Measurements from ENCODE around the gene NFU1.
"Not testable (repeated sequence)": the region's sequence is repeated elsewhere in the genome, so short reads cannot be mapped to it uniquely, and the experiment has no call there.

Gene NFU1

DNA sequence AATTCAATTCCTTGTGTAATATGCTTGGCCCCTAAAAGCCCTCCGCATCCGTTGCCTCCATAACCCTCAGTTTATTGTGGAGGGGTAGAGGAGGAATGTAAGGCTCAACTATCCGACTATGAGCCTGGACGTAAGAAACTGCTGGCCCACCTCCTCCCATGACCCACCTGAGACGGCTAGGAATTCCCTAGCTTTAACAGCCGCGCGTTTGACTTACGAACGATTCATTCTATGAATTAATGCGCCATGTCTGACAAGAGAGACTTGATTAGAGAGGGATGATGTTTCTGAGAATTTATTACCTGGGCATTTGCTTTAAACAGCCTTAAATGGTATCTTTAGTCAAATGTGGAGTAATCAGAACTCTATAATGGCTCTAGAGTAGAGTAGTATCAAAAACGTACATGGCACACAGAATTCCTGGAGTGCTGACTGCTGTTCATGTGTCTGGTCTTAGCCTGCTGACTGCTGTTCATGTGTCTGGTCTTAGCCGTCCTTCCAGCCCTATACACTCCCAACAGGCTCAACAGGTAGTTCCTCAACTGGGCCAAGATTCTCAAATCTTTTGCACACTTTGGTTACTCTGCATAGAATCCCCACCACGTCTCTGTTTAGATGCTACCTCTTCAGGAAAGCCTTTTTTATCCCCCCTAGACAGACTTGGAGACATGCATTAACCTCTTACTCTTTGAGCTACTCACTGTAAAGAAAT is 49.3 kb downstream of the NFU1 start:
- DNase-seq (ENCODE audit: low read depth), result no peak

DNA sequence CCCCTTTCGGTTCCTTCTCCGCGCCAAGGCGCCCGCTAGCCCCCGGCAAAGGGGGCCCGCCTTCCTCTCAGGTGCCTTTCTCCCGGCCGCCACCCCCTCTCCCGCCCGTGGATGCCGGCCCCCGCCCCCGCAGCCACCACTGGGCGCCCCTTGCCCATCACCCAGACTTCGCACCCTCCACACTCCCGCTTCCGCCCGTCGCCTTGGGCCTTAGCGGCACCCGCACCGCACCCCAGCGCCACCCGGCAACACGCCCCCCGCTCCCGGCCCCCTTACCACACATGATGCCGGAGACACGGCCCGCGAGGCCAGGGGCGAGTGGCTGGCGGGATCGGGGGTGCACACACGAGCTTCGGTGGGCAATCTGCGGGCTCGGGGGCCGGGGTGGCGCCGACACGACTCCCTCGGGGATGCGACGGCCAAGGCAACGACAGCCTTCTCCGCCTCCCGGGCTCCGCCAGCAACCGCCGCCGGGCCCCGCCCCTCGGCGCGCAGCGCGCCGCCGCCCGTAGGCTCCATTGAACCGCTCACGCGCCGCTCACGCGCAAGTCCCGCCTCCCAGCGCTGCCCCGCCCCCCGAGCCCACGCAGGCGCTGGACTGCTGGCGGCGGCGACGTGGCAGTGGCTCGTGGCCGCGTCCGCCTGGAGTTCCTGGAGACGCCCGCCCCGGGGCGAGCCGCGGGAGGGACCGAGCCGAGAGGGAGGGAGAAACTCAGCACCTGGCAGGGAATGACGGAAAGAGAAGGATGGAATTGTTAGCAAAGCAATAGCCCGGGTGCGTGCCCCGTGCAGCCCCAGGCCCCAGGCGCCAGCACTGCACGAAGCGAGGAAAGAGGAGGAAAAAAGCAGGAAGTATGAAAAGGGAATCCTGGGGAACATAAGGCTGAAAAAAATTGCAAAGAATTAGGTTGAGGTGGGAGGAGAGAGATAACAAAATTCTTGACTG is 50.2 kb downstream of the NFU1 start, which contains the start of gene GFPT1:
TSS of gene GFPT1 (minus strand) at position 439 of the 946 bp plus-strand sequence. CDS start at position 283, 156 bp downstream.
- peak; percentile 82 for DNase-seq (ENCODE audit: low read depth)

DNA sequence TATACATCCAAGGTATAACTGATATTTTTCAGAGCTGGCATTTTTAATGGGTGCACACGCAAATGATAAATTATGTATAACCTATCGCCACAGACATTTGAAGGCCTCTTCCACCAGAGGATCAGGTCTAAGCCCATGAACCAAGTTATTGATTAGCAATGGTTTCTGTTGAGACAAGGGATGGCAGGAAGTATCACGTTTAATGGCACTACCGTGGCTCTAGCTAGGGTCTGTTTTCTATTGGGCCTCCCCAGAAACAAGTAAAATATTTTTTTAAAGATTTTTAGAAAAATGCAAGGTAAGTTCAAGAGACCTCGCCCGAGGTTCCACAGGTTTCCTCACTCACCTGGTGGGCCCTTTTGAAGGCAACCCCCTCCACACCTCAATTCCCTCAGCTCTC is 50.9 kb downstream of the NFU1 start:
- no peak for DNase-seq (ENCODE audit: low read depth)

- no peak for DNase-seq (ENCODE audit: low read depth)
Observed at GRCh38 chr2:69385443-69386151, 51.6 kb downstream of the NFU1 start.

DNA sequence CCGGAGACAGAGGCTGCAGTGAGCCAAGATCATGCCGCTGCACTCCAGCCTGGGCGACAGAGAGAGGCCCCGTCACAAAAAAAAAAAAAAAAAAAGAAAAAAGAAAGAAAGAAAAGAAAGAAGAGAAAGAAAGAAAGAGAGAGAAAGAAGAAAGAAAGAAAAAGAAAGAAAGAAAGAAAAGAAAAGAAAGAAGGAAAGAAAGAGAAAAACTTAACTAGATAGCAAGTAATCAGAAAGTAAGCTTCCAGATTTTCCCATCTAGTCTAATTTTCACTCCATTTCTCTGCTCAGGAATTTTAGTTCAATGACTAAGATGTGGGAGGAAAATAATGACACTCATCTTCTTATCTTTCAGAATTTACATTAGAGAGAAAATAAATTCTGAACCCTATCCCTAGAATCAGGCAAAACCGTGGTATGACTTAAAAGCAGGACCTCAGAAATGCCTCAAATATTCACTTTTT is 52.6 kb downstream of the NFU1 start:
- no peak for DNase-seq (ENCODE audit: low read depth)

DNA sequence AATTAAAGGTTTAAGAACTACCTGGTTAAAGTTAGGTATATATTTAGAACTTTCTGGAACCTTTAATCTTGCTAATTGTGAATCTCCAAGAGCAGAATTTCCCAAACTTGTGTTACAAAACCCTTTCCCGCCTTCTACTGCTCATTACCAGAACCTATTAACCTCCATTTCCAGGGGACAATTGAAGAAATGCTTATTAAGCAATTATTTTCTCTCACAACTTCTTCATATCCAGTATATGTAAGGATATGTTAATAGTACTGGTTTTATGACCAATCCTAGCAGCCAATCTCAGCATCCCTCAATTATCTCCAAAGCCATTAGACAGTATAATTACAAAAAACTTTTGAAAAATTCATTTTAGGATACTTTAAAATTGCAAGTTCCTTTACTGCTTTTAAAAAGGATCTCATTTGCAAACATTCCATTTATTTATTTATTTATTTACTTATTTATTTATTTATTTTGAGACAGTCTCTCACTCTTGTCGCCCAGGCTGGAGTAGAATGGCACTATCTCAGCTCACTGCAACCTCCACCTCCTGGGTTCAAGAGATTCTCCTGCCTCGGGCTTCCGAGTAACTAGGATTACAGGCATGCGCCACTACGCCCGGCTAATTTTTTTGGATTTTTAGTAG is 53.9 kb downstream of the NFU1 start:
- DNase-seq (ENCODE audit: low read depth), result no peak

DNA sequence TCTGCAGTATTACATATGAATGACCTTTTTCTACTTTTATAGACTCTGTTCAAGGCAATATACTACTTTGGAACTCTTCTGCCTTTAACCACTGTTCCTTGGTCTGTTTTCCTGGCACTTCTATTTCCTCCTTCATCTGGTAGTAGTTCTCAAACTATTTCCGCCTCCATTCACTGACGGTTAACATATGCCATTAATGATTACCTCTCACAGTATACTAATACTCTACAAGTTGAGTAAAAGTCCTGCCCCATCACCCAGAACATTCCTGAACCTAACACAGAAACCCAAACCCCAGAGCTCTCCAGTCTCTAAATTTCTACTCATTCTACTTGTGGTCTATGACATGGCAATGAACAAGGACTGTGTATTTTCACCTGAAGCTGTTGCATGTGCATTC is 54.7 kb downstream of the NFU1 start:
- DNase-seq (ENCODE audit: low read depth), result no peak

GRCh38 chr2:69381337-69381737 is 55.9 kb downstream of the NFU1 start:
- DNase-seq (ENCODE audit: low read depth), result no peak

GRCh38 chr2:69380072-69380917 is 56.9 kb downstream of the NFU1 start:
- DNase-seq (ENCODE audit: low read depth), result no peak

DNA sequence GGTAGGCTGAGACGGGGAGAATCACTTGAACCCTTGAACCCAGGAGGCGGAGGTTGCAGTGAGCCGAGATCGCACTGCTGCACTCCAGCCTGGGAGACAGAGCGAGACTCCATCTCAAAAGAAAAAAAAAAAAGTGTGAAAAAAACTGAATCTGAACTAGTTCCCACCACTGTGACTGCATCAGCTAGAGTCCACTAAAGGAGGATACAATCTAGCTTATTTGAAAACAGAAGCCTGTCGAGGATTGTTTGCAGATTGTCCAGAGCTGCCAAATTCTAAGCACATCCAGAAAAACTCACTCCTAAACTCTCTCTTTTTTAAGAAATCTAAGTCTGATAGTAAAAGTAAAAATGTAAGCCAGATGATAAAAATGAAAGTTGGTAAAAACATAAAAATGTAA is 60.8 kb downstream of the NFU1 start:
- no peak for DNase-seq (ENCODE audit: low read depth)

GRCh38 chr2:69375494-69376353 is 61.5 kb downstream of the NFU1 start:
- DNase-seq (ENCODE audit: low read depth), result no peak

DNA sequence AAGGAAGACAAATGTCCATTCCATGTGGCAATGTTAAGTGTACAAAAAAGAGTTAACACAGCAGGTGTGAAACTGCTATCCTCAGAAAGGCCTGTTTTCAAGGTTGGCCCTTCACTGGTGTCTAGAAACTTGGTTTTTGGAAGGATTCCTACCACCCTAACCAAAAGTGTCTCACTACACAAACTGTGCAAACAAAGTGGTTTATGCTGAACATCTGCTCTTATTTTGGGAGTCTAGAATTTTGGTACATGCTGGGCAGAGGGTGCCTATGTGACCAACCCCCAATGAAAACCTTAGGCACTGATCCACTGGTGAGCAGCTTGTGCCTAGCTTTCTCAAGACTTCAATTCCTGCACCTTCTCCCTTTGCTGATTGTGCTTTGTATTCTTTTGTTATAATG is 64.5 kb downstream of the NFU1 start:
- DNase-seq (ENCODE audit: low read depth), result no peak

- no peak for DNase-seq (ENCODE audit: low read depth)
Observed at GRCh38 chr2:69369802-69370201, 67.4 kb downstream of the NFU1 start.

DNA sequence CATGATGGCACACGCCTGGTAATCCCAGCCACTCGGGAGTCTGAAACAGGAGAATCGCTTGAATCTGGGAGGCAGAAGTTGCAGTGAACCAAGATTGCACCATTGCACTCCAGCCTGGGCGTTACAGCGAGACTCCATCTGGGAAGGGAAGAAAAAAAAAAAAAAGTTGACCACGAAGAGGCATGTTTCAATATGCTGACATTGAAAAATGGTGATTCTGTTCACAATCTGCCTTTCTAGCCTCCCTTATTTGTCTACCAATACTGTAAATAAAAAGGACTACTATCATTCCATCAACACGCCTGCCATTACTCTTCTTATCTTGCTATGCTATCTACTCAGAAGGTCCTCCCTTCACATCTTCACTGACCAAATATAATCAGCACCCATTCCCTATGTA is 68.6 kb downstream of the NFU1 start:
- no peak for DNase-seq (ENCODE audit: low read depth)

GRCh38 chr2:69359371-69359770 is 77.9 kb downstream of the NFU1 start:
- no peak for DNase-seq (ENCODE audit: low read depth)

- DNase-seq (ENCODE audit: low read depth), result no peak
Observed at GRCh38 chr2:69358914-69359313, 78.3 kb downstream of the NFU1 start.

DNA sequence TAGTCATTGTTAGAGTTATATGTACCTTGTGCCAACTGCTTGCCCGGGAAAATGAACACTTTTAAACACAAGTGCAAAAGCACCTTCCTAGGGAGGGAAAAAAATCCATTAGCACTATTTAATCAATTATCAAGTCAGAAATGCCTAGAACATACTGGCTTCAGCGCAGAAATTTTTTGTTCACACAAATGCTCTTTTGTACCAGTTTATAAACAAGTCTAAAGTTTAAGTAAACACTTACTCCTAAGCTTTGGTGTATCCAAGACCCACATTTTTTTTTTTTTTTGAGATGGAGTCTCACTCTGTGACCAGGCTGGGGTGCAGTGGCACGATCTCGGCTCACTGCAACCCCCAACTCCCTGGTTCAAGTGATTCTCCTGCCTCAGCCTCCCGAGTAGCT is 80.8 kb downstream of the NFU1 start:
- no peak for DNase-seq (ENCODE audit: low read depth)

DNA sequence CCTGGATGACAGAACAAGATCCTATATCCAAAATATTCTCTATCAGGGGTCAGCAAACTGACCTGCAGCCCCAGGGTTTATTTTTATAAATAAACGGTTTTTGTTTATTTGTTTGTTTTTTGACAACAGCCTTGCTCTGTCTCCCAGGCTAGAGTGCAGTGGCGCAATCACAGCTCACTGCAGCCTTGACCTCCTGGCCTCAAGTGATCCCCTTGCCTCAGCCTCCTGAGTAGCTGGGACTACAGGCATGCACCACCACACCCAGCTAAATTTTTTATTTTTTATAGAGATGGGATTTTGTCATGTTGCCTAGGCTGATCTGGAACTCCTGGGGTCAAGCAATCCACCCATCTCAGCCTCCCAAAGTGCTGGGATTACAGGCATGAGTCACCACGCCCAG is 82.3 kb downstream of the NFU1 start:
- DNase-seq (ENCODE audit: low read depth), result not testable (repeated sequence)

DNA sequence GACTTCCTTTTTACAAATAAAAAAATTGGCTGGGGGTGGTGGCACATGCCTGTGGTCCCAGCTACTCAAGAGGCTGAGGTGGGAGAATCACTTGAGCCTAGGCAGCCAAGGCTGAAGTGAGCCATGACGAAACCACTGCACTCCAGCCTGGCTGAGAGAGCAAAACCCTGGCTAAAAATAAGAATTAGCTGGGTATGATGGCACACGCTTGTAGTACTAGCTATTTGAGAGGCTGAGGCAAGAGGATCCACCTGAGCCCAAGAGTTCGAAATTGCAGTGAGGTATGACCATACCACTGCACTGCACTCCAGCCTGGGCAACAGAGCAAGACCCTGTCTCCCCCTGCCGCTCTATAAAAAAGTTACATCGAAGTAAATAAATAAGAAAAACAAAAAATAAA is 83.9 kb downstream of the NFU1 start:
- DNase-seq (ENCODE audit: low read depth), result no peak

DNA sequence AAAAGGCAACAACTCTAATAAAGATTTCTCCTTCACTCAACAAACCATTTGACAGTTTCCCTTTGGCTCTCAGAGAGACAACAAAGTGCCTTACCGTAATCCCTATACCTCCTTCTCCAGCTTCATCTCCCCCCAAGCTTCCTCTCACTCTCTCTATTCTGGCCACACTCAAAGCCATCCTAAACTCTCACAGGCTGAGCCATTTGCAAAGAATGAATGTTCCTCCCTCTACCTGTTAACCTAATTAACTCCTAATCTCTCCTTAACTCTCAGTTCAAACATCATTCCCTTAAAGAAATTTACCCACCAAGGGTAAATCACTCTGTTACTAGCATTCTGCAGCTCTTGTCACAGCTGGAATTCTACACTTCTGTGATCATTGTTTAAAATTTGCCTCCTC is 88.5 kb downstream of the NFU1 start:
- no peak for DNase-seq (ENCODE audit: low read depth)
